Adrenal gland (tissue), 5 donors: ENCODE data around the gene CD48.

Source experiments
- POLR2A ChIP-seq, 2 donors: fragments of 450-650 bp; IDR thresholded peaks; one replicate each; pipeline ENCODE4 v1.6.1; 2017; ENCODE audit warnings: antibody characterized with exemption in 2 of 2, mild to moderate bottlenecking in 2 of 2, moderate library complexity in 1 of 2
- TF ChIP-seq, protein P1 (sequence below), 6 experiments: fragments of 450-650 bp in 4 of 6; fragments of 200-600 bp in 2 of 6; sonication (generic) in 1 of 6; IDR thresholded peaks; 1 replicate in 5 of 6; 2 replicates in 1 of 6; pipeline versions ENCODE4 v1.5.1 to v1.8.0; 2016 to 2021; ENCODE audit warnings: antibody characterized with exemption in 6 of 6, mild to moderate bottlenecking in 2 of 6, moderate library complexity in 1 of 6
- donor health status: DM: no; HTN: no; CAD: no.

DNA sequence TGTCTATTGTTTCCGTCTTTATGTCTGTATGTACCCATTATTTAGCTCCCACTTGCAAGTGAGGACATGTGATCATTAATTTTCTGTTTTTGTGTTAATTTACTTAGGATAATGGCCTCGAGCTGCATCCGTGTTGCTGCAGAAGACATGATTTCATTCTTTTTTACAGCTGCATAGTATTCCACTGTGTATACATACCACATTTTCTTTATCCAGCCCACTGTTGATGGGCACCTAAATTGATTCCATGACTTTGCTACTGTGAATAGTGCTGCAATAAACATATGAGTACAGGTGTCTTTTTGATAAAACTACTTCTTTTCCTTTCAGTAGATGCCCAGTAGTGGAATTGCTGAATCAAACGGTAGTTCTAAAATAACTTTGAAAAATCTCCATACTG lies 52.1 kb downstream of the CD48 start:
- TF ChIP-seq, protein P1, sequence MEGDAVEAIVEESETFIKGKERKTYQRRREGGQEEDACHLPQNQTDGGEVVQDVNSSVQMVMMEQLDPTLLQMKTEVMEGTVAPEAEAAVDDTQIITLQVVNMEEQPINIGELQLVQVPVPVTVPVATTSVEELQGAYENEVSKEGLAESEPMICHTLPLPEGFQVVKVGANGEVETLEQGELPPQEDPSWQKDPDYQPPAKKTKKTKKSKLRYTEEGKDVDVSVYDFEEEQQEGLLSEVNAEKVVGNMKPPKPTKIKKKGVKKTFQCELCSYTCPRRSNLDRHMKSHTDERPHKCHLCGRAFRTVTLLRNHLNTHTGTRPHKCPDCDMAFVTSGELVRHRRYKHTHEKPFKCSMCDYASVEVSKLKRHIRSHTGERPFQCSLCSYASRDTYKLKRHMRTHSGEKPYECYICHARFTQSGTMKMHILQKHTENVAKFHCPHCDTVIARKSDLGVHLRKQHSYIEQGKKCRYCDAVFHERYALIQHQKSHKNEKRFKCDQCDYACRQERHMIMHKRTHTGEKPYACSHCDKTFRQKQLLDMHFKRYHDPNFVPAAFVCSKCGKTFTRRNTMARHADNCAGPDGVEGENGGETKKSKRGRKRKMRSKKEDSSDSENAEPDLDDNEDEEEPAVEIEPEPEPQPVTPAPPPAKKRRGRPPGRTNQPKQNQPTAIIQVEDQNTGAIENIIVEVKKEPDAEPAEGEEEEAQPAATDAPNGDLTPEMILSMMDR (IDR thresholded peaks at IDR 0.05) = no peak
- TF ChIP-seq POLR2A (IDR thresholded peaks at IDR 0.05) = no peak
